GM21717 (cell line): ENCODE results near the gene CLDN22.
A peak's percentile ranks its signal among the peaks of the same experiment; 100 is the strongest.

ENCODE experiments used
- ATAC-seq: cut with Tn5 transposase; IDR thresholded peaks from one replicate; pipeline ENCODE4 v1.9.1; 2021; ENCODE audit warnings: mild to moderate bottlenecking, moderate library complexity; ENCODE audit not compliant: unreplicated experiment

CLDN22 gene

GRCh38 chr4:183323295-183323694 is 3.2 kb upstream of the CLDN22 start:
- no peak for ATAC-seq

- ATAC-seq = no peak
Observed at GRCh38 chr4:183322326-183322725, 2.2 kb upstream of the CLDN22 start, which contains the start of gene CLDN24. CLDN24 (minus strand) TSS chr4:183322426; CDS start chr4:183322426, 0 bp downstream.

- ATAC-seq = no peak
Observed at GRCh38 chr4:183321516-183321915, 1.4 kb upstream of the CLDN22 start.

- ATAC-seq = no peak
Observed at GRCh38 chr4:183321079-183321478, 1.0 kb upstream of the CLDN22 start.

- no peak for ATAC-seq
Observed at GRCh38 chr4:183318656-183319055, 1.4 kb downstream of the CLDN22 start.

- no peak for ATAC-seq
Observed at GRCh38 chr4:183314806-183315205, 5.3 kb downstream of the CLDN22 start.

- ATAC-seq = no peak
Observed at GRCh38 chr4:183314336-183314735, 5.7 kb downstream of the CLDN22 start.

GRCh38 chr4:183312841-183313240 is 7.2 kb downstream of the CLDN22 start:
- no peak for ATAC-seq

GRCh38 chr4:183306811-183307210 is 13.3 kb downstream of the CLDN22 start:
- ATAC-seq = no peak

- no peak for ATAC-seq
Observed at GRCh38 chr4:183304538-183304937, 15.5 kb downstream of the CLDN22 start.

GRCh38 chr4:183304067-183304466 is 16.0 kb downstream of the CLDN22 start:
- no peak for ATAC-seq

- ATAC-seq = no peak
Observed at GRCh38 chr4:183303301-183303700, 16.8 kb downstream of the CLDN22 start.

GRCh38 chr4:183300655-183301054 is 19.4 kb downstream of the CLDN22 start:
- no peak for ATAC-seq

- ATAC-seq = no peak
Observed at GRCh38 chr4:183300070-183300469, 20.0 kb downstream of the CLDN22 start.

GRCh38 chr4:183299464-183299863 is 20.6 kb downstream of the CLDN22 start:
- no peak for ATAC-seq

GRCh38 chr4:183297675-183298074 is 22.4 kb downstream of the CLDN22 start:
- peak; percentile 59 for ATAC-seq

- no peak for ATAC-seq
Observed at GRCh38 chr4:183295711-183296110, 24.4 kb downstream of the CLDN22 start.

- no peak for ATAC-seq
Observed at GRCh38 chr4:183291070-183291469, 29.0 kb downstream of the CLDN22 start.

- ATAC-seq = no peak
Observed at GRCh38 chr4:183289688-183290087, 30.4 kb downstream of the CLDN22 start.

- ATAC-seq = no peak
Observed at GRCh38 chr4:183288955-183289354, 31.1 kb downstream of the CLDN22 start.

GRCh38 chr4:183287677-183288076 is 32.4 kb downstream of the CLDN22 start:
- ATAC-seq = peak; percentile 67

GRCh38 chr4:183287309-183287659 is 32.8 kb downstream of the CLDN22 start:
- ATAC-seq = peak; percentile 65

- ATAC-seq = no peak
Observed at GRCh38 chr4:183286590-183287308, 33.3 kb downstream of the CLDN22 start.
